ENCODE data around the gene KRT36.

The KRT36 gene

DNA sequence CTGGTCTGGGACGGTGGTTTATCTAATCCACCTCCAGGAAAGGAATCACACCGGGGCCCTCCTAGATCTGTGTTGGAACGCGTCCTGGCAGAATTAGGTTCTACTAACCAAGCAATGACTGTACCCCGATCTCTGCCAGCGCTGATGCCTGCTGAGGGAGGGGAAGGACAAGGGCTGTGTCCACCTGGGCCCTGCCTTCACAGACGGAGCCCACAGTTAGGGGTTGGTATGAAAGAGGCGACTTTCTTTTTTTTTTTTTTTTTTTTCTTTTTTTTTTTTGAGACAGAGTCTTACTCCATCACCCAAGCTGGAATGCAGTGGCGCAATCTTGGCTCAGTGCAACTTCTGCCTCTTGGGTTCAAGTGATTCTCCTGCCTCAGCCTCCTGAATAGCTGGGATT, 48.3 kb upstream of the KRT36 start:
- H3K79me2 ChIP-seq (ENCODE audit: insufficient read depth, low read length), result no peaks in the 10 kb centered on the region
- H3K4me2 ChIP-seq (ENCODE audit: low read length), result no peak overlapping the region
- no peaks in the 10 kb centered on the region for H3K4me1 ChIP-seq (ENCODE audit: insufficient read depth, low read length, severe bottlenecking)
- H3K9me3 ChIP-seq (ENCODE audit: low read length), result no peaks in the 10 kb centered on the region
- peaks cover 6% of the 10 kb centered on the region; the same call in 1 of the 2 replicates for H3K27me3 ChIP-seq (ENCODE audit: insufficient read depth, low read length)
- H3K9me2 ChIP-seq (ENCODE audit: low read depth, low read length), result no peaks in the 10 kb centered on the region
- no peaks in the 10 kb centered on the region for H3F3A ChIP-seq (ENCODE audit: insufficient read depth, low read length)
- no peaks in the 10 kb centered on the region for H3K36me3 ChIP-seq (ENCODE audit: insufficient read depth, low read length)
- no peaks in the 10 kb centered on the region for H4K20me1 ChIP-seq (ENCODE audit: insufficient read depth, low read length)
- no peak overlapping the region for H3K27ac ChIP-seq (ENCODE audit: low read depth, low read length, poor library complexity, severe bottlenecking)
- no peak overlapping the region for H3K4me3 ChIP-seq (ENCODE audit: low read depth, low read length, poor library complexity, severe bottlenecking)
- no peak overlapping the region for H3K9ac ChIP-seq (ENCODE audit: low read length)
- TF ChIP-seq EZH2 (IDR thresholded peaks at IDR 0.05; ENCODE audit: borderline replicate concordance, low read length), result no peak
- TF ChIP-seq, protein P1, sequence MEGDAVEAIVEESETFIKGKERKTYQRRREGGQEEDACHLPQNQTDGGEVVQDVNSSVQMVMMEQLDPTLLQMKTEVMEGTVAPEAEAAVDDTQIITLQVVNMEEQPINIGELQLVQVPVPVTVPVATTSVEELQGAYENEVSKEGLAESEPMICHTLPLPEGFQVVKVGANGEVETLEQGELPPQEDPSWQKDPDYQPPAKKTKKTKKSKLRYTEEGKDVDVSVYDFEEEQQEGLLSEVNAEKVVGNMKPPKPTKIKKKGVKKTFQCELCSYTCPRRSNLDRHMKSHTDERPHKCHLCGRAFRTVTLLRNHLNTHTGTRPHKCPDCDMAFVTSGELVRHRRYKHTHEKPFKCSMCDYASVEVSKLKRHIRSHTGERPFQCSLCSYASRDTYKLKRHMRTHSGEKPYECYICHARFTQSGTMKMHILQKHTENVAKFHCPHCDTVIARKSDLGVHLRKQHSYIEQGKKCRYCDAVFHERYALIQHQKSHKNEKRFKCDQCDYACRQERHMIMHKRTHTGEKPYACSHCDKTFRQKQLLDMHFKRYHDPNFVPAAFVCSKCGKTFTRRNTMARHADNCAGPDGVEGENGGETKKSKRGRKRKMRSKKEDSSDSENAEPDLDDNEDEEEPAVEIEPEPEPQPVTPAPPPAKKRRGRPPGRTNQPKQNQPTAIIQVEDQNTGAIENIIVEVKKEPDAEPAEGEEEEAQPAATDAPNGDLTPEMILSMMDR (IDR thresholded peaks at IDR 0.05; ENCODE audit: low read length), result no peak
- H2AFZ ChIP-seq (ENCODE audit: low read length), result no peak overlapping the region

DNA sequence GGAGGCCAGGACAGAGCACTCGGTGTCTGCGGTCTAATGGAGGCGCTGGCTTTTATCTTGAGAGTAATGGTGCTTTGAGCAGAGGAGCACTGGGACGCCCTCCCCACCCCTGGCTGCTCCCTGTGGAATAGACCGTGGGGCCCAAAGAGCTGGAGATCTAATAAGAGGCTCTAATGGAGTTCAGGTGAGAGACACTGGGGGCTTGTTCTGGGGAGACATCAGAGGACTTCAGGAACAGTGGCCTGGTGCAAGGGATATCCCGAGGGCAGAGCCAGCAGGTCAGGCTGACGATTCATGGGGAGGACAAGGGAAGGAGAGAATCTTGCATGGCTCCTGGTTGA, 47.9 kb upstream of the KRT36 start:
- Histone ChIP-seq H4K20me1 (ENCODE audit: insufficient read depth, low read length) (no peaks in the 10 kb centered on the region), H2AFZ (ENCODE audit: low read length) (no peak overlapping the region), H3K27me3 (ENCODE audit: insufficient read depth, low read length) (peaks cover 6% of the 10 kb centered on the region; the same call in 1 of the 2 replicates), H3K79me2 (ENCODE audit: insufficient read depth, low read length) (no peaks in the 10 kb centered on the region), H3K9me3 (ENCODE audit: low read length) (no peaks in the 10 kb centered on the region), H3K36me3 (ENCODE audit: insufficient read depth, low read length) (no peaks in the 10 kb centered on the region), H3K27ac (ENCODE audit: low read depth, low read length, poor library complexity, severe bottlenecking) (no peak overlapping the region), H3K9me2 (ENCODE audit: low read depth, low read length) (no peaks in the 10 kb centered on the region), H3K4me3 (ENCODE audit: low read depth, low read length, poor library complexity, severe bottlenecking) (no peak overlapping the region), H3K9ac (ENCODE audit: low read length) (no peak overlapping the region), H3K4me2 (ENCODE audit: low read length) (no peak overlapping the region), H3K4me1 (ENCODE audit: insufficient read depth, low read length, severe bottlenecking) (no peaks in the 10 kb centered on the region), H3F3A (ENCODE audit: insufficient read depth, low read length) (no peaks in the 10 kb centered on the region)
- no peak for TF ChIP-seq EZH2 (IDR thresholded peaks at IDR 0.05; ENCODE audit: borderline replicate concordance, low read length)

DNA sequence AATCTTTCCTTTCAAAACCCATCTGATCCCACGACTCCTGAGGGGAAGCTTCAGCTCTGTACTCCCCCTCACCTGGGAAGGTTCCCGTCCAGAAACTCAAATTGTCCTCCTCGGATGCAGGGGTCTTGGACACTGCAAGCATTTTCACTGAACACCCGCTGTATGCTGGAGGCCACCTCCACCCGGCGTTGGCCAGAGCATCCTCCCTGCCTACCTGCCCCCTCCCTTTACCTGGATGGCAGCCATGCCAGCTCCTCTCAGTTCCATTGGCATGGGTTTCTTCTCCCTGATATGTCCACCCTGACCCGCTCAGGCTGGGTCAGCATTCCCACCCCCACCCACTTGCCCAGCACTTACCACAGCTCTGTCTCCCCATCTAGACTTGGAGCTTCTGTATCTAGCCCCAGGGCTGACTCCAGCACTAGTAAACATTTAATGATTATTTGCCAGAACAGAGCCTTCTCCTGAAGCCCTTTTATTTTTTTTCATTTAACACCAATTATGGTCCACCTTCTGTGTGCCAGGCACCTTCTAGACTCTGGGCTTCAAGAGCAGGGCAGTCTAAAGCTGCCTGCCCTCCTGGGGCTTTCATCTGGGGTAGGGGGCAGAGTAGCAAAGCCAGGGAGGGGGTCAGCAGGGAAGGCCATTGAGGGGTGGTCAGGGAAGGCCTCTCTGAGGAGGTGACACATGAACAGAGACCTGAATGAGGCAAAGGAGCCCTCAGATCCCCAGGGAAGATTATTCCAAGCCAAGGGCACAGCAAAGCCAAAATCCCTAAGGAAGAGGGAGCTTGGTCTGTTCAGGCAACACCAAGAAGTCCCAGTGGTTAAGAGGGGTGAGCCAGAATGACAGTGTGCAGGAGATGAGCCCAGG, 47.3 kb upstream of the KRT36 start:
- H3K4me1 ChIP-seq (ENCODE audit: insufficient read depth, low read length, severe bottlenecking), result no peaks in the 10 kb centered on the region
- no peak for TF ChIP-seq EZH2 (IDR thresholded peaks at IDR 0.05; ENCODE audit: borderline replicate concordance, low read length)
- TF ChIP-seq, protein P1 (IDR thresholded peaks at IDR 0.05; ENCODE audit: low read length), result no peak

More for the DNA sequence above, 47.3 kb upstream of the KRT36 start:
- Histone ChIP-seq H2AFZ (ENCODE audit: low read length) (no peak overlapping the region), H3K9me2 (ENCODE audit: low read depth, low read length) (no peaks in the 10 kb centered on the region), H3K4me2 (ENCODE audit: low read length) (no peak overlapping the region), H3F3A (ENCODE audit: insufficient read depth, low read length) (no peaks in the 10 kb centered on the region), H4K20me1 (ENCODE audit: insufficient read depth, low read length) (no peaks in the 10 kb centered on the region), H3K9me3 (ENCODE audit: low read length) (no peaks in the 10 kb centered on the region), H3K9ac (ENCODE audit: low read length) (no peak overlapping the region), H3K79me2 (ENCODE audit: insufficient read depth, low read length) (no peaks in the 10 kb centered on the region), H3K27ac (ENCODE audit: low read depth, low read length, poor library complexity, severe bottlenecking) (no peak overlapping the region), H3K4me3 (ENCODE audit: low read depth, low read length, poor library complexity, severe bottlenecking) (no peak overlapping the region), H3K27me3 (ENCODE audit: insufficient read depth, low read length) (peaks cover 6% of the 10 kb centered on the region; the same call in 1 of the 2 replicates), H3K36me3 (ENCODE audit: insufficient read depth, low read length) (no peaks in the 10 kb centered on the region)

Measured in OCI-LY1 (cell line).